ENCODE data around the gene TCEA2.
"Not testable (repeated sequence)": the region's sequence is repeated elsewhere in the genome, so short reads cannot be mapped to it uniquely, and the experiment has no call there.

The TCEA2 gene

DNA sequence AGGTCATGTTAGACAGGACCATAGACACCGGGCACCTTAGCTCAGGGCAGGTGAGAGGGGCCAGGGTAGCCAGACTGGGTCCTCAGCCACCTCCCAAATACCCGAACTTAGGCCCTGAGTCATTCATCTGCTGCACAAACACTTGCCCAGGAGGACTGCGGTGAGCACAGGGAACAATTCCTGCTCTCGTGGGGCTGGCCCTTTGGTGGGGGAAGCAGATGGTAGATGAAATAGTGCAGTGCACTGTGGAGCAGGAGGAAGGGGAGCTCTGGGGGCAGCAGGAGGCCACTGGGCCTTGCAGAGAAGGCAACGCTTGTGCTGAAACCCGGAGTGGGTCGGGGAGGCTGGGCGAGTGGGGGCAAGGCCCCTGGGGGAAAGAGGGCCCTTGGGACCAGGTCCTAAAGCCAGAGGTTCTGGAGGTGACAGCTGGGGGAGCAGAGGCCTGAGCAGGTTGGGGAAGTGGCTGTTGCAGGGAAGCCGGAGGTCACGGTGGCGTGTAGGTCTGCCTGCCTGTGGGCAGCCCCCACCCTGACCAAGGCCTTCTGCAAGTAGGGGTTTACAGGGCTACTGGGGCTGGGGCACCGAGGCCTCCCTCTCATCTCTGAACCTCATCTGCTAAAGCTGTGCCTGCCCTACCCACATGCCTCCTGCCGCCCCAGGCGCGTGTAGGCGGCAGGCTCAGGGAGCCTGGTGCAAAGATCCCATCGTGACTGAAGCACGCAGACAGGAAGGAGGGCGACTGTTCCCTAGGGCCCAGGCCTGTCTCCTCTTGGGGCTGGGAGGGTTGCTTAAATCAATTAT is 49.0 kb downstream of the TCEA2 start:
- DNase-seq, result no peak

DNA sequence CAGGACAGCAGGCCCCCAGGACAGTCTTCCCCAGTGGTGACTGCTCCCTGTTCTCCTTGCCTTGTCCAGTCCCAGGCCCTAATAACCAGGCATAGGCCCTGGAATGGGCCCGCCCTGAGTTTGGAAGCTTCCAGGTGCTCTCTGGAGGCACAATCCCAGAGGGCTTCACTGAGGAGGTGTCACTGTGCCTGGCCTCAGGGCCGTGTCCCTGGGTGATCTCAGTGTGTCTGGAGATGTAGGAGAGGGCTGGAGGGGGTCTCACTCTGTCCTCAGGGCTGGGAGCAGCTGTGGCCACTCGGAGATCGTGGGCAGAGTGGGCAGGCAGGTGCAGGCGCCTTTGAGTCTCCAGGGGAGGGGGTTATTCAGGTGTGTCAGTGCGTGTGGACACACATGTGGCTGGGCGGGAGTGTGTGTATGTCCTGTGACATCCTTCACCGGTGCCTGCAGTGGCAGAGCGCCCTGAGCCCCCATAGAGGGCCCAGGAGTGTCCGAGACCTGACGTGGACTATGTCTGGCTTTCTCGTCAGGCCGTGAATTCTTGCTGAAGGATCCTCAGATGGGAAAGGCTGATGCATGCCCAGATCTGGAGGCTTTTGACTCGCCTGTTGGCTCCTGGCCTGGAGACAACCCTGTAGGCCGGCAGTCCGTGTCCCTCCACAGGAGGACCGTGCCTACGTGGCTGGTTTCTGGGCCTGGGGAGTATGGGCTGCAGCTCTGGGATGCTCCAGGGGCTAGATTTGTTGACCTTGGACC is 49.9 kb downstream of the TCEA2 start:
- no peak for DNase-seq

DNA sequence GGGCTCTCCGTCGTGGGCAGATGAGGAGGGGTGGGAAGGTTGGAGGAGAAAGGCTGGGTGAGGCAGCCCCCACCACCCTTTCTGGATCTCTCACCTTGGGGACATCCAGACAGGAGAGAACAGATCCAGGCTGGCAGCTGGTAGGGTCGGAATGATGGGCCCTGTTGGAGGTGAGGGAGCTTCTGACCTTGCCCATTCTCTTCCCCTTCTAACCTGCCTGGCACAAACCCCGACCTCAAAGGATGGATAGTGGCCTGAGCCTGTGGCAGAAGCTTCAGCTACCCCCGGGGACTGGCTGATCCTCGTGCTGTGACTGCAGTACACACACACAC is 50.4 kb downstream of the TCEA2 start:
- no peak for DNase-seq

DNA sequence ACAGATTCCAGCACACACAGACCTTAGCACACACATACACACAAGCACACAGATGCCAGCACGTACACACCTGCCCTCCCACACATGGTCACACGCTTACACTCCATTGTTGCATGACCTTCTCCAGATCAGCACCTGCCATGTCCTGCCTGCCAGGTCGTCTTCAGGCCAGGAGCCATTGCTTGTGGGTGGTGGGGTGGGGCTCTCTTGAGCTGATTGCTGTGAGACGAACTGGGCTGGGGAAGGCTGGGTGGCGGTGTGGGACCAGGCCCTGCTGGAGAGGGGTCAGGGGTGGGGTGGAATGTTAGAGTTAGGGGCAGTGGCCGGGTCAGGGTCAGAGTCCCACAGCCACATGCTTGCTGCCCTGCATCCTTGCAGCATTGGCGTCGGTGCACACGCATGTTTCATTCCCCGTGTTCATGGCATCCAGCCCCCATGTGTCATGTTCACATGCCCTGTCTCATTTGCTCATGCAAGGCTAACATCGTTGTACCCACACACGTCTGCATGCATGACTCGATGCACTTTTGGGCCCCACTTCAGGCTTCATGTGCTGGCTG is 50.9 kb downstream of the TCEA2 start:
- no peak for DNase-seq

DNA sequence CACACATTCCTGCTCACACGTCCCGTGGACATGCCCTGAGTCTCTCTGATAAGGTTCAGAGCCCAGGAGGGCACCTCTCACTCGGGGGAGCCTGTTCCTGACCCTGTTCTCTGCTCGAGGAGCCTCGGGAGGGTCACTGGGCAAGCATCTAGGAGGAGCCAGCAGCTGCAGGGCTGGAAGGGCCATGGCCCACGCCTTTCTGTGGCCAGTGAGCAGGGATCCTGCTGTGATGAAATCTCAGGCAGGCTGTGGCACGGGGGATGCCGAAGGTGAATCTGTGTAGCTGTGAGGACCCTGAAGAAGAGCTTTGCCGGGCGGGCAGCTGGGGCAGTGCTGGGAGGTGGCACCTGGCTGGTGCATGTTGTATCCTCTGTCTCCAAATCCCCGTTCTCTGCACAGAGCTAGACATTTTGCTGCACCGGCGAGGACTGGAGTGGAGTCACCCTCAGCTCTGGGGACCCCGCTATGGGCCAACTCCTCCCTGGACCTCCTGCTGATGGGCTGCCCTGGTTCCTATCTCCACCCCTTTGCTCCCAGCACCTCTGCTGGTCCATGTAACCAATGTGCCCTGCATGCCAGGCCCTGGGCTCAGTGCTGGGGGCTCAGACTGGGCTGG is 51.5 kb downstream of the TCEA2 start:
- no peak for DNase-seq

DNA sequence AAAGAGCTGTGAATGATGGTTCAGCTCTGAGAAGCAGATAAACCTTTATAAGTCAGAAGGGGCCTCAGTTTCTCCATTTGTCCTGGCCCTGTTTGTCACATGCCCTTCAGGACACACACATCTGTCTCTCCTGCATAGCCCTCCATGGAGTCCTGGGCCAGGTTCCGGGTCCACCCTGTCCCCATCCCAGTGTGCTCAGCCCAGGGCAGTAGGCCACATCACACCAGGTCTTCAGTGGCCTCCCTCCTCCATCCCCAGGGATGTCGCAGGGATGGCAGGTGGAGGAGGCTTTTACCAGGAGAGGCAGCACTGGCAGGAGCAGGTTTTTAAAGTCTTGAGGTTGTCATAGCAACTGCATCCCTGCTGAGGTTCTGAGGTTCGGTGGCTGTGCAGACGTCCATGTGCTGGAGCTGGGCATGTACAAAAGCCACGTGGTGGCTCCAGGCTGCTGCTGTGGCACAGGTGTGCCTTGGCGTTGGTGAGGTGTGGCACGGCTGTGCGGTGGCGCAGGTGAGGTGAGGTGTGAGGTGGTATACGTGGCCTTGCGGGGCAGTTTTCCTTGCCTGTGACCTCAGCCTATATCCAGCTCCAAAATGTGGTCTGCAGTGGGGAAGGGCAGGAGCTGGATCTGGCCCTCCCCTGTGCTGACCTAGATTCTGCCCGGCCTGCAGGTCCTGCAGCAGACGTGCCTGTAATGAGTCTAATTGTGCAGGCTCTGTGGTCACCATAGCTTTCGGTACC is 52.3 kb downstream of the TCEA2 start:
- no peak for DNase-seq

DNA sequence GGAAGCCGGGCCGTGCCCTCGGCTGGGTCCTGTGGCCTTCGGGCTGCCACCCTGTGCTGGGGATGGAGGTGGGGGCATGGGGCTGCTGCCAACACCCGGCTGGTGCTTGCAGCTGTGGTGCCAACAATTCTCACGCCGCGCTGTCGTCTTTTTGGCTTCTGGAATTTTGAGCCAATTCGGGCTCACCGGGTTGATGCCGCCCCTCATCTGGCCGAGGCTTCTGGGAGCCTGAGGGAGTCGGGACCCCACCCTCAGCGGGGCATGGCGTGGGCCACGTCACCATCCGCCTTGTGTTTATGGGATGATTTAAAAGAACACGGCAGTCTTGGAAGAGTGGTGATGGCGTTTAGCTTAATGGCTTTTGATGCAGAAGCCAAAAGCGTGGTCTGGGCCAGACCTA is 53.0 kb downstream of the TCEA2 start:
- no peak for DNase-seq

DNA sequence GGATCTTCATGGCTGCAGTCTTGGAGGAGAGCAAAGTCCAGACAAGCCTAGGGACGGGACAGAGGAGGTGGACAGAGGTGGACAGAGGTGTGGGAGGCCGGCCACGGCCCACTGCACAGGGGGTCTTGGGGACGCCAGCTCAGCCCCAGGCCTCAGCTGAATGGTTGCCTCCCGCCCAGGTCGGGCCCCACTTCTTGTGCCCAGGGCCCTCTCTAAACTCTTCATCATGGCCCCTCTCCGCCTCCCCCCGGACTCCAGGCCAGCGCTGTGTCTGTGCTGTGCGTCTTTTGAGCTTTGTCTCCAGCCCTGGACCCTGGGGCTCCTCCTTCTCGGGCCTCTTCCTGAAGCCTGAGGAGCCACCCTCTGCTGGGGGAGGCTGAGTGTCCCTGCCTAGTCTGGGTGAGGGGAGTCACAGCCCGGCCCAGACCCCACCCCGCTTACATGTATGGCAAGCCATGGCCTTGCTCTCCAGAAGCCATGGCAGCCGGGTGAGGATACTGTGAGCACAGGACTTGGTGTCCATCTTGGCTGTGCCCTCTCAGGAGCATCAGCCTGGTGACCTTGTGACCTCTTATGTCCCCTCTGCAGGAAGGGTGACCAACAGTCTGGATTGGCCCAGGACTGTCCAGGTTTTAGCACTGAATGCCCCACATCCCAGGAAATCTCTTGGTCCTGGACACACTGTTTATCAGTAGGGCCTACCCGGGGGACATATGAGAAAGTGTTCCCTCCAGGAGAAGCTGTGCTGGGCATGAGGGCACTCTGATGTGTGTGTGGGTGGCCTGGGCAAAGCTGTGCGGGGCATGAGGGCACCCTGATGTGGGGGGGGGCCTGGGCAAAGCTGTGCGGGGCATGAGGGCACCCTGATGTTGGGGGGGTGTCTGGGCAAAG is 53.8 kb downstream of the TCEA2 start:
- no peak for DNase-seq

DNA sequence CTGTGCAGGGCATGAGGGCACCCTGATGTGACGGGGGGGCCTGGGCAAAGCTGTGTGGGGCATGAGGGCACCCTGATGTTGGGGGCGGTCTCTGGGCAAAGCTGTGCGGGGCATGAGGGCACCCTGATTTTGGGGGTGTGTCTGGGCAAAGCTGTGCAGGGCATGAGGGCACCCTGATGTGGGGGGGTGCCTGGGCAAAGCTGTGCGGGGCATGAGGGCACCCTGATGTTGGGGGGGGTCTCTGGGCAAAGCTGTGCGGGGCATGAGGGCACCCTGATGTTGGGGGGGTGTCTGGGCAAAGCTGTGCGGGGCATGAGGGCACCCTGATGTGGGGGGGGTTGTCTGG is 54.4 kb downstream of the TCEA2 start:
- not testable (repeated sequence) for DNase-seq

DNA sequence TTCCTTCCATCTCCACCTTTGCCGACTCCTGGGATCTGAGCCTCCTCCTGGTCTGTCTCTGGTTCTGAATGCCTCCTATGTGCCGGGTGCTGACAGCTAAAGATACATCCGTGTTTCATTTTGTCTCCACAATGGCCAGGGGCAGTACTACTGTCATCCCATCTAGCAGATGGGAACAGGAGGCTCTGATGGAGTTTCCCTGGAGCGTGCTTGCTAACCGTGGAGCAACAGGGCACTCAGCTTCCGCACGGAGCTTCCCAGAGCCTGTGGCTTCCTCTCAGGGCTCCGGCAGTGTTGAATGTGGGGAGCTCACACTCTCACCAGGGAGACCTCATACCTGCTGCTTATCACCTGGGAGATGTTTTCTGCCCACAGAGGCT is 56.3 kb downstream of the TCEA2 start:
- no peak for DNase-seq

DNA sequence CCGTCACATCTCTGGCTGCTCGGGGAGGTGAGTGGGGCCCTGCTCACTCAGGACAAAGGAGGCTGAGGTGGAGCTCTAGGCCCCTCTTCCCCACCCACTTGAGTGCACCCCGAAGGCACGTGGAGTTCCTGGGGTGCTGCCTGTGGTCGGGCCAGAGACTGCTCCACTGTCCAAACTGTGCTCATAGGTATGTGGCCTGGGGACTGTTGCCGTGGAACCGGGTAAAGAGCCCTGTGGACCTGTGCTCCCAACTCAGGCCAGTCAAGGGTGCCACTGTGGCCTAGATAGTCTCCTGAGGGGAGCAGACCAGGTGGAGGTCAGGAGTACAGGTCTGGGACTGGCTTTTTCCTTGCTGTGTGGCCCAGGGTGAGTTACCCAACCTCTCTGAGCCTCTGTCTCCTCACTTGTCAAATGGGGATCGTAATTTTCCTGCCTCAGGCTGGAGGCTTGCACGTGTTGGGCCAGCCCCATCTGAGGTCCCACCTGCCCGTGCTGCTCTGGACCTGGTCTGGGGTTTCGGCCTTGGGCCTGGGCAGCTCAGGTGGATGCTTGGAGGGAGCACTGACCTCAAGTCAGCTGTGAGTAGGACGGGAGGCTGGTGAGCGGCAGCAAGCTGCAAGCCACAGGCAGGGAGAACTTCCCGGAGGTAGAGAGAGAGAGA is 56.8 kb downstream of the TCEA2 start:
- no peak for DNase-seq

DNA sequence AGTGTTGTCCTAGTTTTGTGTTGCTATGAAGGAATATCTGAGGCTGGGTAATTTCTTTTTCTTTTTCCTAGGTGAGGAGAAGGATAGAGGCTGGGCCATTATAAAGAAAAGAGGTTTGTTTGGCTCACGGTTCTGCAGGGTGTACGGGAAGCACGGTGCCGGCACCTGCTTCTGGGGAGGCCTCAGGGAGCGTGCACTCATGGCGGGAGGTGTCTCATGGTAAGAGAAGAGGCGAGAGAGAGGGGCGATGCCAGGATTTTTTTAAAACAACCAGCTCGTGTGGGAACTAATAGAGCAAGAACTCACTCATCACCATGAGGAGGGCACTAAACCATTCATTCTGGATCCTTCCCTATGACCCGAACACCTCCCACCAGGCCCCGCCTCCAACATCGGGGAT is 58.6 kb downstream of the TCEA2 start:
- no peak for DNase-seq

Measured in amniotic stem cell (primary cell).